ENCODE data around the gene AP4M1.

- TF ChIP-seq CTCF (IDR thresholded peaks at IDR 0.05) (peak in 2 of 4 experiments; percentile 4 to 9), POLR2A (IDR thresholded peaks at IDR 0.05) (peak; percentile 73 to 91)
Measured at GRCh38 chr7:100148559-100149328, 47.3 kb downstream of the AP4M1 start, which contains the start of gene LAMTOR4.

Measured in uterus (tissue), 2 donors.